ENCODE data around the gene C1QTNF1. TPM values are rescaled to one million over a fixed set of nuclear protein-coding genes. Genes with fewer than 3 reads are reported as not detected.

C1QTNF1 gene
- total RNA-seq, 1 experiment from 2014 or later = 18.6 TPM

DNA sequence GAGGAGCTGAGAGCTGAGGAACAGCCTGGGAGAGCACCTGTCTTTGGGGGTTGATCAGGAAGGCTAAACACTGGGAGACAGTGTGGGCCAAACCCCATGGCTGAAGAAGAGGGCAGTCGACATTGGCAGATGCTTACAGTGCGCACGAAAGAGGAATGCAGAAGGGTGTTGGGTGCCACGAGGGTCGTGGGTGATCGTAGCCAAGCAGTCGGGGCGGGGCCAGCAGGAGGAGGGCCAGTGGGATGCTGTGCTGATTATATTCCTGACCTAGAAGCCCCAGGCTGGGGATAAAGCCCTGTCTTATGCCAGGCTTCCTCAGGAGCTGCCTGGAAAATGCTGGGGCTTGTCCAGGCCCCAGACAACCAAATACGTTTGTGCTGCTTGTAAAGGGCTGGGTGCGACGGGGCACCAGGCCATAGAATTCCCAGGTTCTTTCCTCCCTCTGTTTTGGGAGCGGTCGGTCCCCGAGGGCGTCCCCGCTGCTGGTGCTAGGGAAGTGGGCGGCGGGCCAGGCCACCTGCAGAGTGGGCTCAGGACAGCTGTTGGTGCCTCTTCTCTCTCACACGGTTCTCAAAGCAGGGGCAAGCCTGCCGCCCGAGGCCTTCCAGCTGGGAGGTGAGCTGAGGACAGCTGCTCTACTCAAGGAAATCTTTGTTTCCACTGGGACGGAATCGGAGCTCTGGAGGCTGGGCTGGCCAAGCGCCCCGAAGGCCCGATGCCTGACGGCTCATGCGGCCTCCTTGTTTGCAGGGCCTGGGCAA lies 10.0 kb downstream of the C1QTNF1 start:
- Histone ChIP-seq H3K79me2 (ENCODE audit: low read length) (no peaks in the 10 kb centered on the region), H3K27me3 (ENCODE audit: low read length) (no peaks in the 10 kb centered on the region), H3F3A (ENCODE audit: low read length, unreplicated experiment) (no peaks in the 10 kb centered on the region), H4K20me1 (ENCODE audit: low read length) (no peaks in the 10 kb centered on the region), H3K27ac (ENCODE audit: low read length) (no peak overlapping the region), H3K9me2 (replicated peaks; ENCODE audit: low read length) (no peaks in the 10 kb centered on the region), H3K36me3 (ENCODE audit: low read depth, low read length) (no peaks in the 10 kb centered on the region), H3K4me3 (ENCODE audit: low read length) (no peak overlapping the region), H3K4me2 (ENCODE audit: low read length) (no peak overlapping the region), H2AFZ (ENCODE audit: low read length) (no peak overlapping the region), H3K4me1 (ENCODE audit: insufficient read depth, low read length) (peaks cover 25% of the 10 kb centered on the region), H3K9me3 (ENCODE audit: low read length) (no peaks in the 10 kb centered on the region), H3K9ac (ENCODE audit: low read length) (no peak overlapping the region)
- ATAC-seq (no peak), DNase-seq (no peak)
- CTCF ChIA-PET = no interaction called here
- POLR2A ChIA-PET (ENCODE audit: unreplicated experiment) = no interaction called here
- intact Hi-C loops (cut with micrococcal nuclease) = no loop called here
- TF ChIP-seq EZH2phosphoT487 (IDR thresholded peaks at IDR 0.05; ENCODE audit: borderline replicate concordance, low read length) = no peak
- no peak for TF ChIP-seq EZH2 (IDR thresholded peaks at IDR 0.05; ENCODE audit: low read length, unreplicated experiment)
- TF ChIP-seq, protein P1, sequence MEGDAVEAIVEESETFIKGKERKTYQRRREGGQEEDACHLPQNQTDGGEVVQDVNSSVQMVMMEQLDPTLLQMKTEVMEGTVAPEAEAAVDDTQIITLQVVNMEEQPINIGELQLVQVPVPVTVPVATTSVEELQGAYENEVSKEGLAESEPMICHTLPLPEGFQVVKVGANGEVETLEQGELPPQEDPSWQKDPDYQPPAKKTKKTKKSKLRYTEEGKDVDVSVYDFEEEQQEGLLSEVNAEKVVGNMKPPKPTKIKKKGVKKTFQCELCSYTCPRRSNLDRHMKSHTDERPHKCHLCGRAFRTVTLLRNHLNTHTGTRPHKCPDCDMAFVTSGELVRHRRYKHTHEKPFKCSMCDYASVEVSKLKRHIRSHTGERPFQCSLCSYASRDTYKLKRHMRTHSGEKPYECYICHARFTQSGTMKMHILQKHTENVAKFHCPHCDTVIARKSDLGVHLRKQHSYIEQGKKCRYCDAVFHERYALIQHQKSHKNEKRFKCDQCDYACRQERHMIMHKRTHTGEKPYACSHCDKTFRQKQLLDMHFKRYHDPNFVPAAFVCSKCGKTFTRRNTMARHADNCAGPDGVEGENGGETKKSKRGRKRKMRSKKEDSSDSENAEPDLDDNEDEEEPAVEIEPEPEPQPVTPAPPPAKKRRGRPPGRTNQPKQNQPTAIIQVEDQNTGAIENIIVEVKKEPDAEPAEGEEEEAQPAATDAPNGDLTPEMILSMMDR (conservative IDR thresholded peaks at IDR 0.05; ENCODE audit: low read depth, low read length) = no peak
- no TSS peak for BruUV-seq (replicated peaks)

DNA sequence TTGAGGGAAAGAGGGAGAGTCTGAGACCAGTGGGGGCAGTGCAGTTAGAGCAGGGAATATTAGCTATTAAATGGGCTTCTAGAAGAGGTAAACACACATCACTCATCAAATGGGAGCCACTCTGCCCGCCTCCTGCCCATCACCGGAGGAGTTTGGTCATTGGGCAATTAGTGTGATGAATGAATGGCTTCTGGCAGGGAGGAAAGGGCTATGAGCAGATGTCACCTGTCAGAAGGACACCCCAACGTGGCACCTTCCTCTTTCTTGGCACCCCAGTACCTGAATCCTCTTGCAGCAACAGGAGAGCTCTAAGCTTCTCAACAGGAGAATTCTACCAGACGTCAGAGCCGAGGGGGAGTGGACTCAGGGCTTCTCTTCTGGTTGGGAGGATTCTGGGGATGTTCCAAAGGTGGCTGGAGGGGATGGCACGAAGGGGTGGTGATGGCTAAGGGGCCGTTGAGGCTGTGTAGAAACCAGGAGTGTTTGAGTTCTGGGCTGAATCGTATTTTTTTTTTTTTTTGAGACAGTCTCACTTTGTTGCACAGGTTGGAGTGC lies 11.0 kb downstream of the C1QTNF1 start:
- CTCF ChIA-PET = no interaction called here
- TF ChIP-seq EZH2 (IDR thresholded peaks at IDR 0.05; ENCODE audit: low read length, unreplicated experiment) (no peak), EZH2phosphoT487 (IDR thresholded peaks at IDR 0.05; ENCODE audit: borderline replicate concordance, low read length) (no peak)
- TF ChIP-seq, protein P1 (conservative IDR thresholded peaks at IDR 0.05; ENCODE audit: low read depth, low read length) = no peak
- Histone ChIP-seq H3K4me3 (ENCODE audit: low read length) (no peak overlapping the region), H3K79me2 (ENCODE audit: low read length) (no peaks in the 10 kb centered on the region), H3K27ac (ENCODE audit: low read length) (no peak overlapping the region), H3K9ac (ENCODE audit: low read length) (no peak overlapping the region), H2AFZ (ENCODE audit: low read length) (no peak overlapping the region), H4K20me1 (ENCODE audit: low read length) (no peaks in the 10 kb centered on the region), H3K4me2 (ENCODE audit: low read length) (no peak overlapping the region), H3K9me2 (replicated peaks; ENCODE audit: low read length) (no peaks in the 10 kb centered on the region), H3F3A (ENCODE audit: low read length, unreplicated experiment) (no peaks in the 10 kb centered on the region), H3K4me1 (ENCODE audit: insufficient read depth, low read length) (peaks cover 34% of the 10 kb centered on the region), H3K36me3 (ENCODE audit: low read depth, low read length) (no peaks in the 10 kb centered on the region), H3K9me3 (ENCODE audit: low read length) (no peaks in the 10 kb centered on the region), H3K27me3 (ENCODE audit: low read length) (no peaks in the 10 kb centered on the region)
- DNase-seq (no peak), ATAC-seq (no peak)
- intact Hi-C loops (cut with micrococcal nuclease) = no loop called here
- POLR2A ChIA-PET (ENCODE audit: unreplicated experiment) = no interaction called here
- no TSS peak for BruUV-seq (replicated peaks)

DNA sequence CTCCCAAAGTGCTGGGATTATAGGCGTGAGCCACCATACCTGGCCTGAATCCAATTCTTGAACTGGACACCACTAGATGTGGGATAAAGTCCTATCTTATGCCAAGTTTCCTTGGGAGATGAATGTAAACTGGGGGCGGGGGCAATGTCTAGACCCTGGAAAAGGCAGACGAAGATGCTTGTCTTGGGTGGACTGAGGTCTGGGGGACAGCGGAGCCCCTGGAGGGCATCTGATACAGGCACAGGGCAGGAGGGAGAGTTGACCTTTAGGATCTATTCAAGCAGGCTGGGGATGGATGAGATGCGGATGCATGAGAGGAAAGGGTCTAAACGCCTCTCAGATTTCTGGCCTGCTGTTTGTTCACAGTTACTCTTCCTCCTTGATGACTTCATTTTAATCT lies 11.7 kb downstream of the C1QTNF1 start:
- H3K4me3 ChIP-seq (ENCODE audit: low read length) = no peak overlapping the region
- no peaks in the 10 kb centered on the region for H4K20me1 ChIP-seq (ENCODE audit: low read length)
- H3K9me3 ChIP-seq (ENCODE audit: low read length) = no peaks in the 10 kb centered on the region
- H3K27ac ChIP-seq (ENCODE audit: low read length) = peak overlapping the region; percentile 97; the same call in 1 of the 2 replicates
- no peak overlapping the region for H3K9ac ChIP-seq (ENCODE audit: low read length)
- H2AFZ ChIP-seq (ENCODE audit: low read length) = no peak overlapping the region
- no peaks in the 10 kb centered on the region for H3K27me3 ChIP-seq (ENCODE audit: low read length)
- no TSS peak for BruUV-seq (replicated peaks)
- intact Hi-C loops (cut with micrococcal nuclease) = loop anchor here (1.0 kb wide), 1 partner anchor 9 kb away; no protein-coding TSS in a partner anchor
- H3K9me2 ChIP-seq (replicated peaks; ENCODE audit: low read length) = no peaks in the 10 kb centered on the region
- ATAC-seq (no peak), DNase-seq (no peak)
- ChIA-PET POLR2A (ENCODE audit: unreplicated experiment) (no interaction called here), CTCF (interaction anchor here (1.1 kb wide), 1 partner anchor 9 kb away, joined by 32 read pairs; no protein-coding TSS in a partner anchor)
- H3K36me3 ChIP-seq (ENCODE audit: low read depth, low read length) = no peaks in the 10 kb centered on the region
- H3K4me1 ChIP-seq (ENCODE audit: insufficient read depth, low read length) = peaks cover 39% of the 10 kb centered on the region
- TF ChIP-seq EZH2 (IDR thresholded peaks at IDR 0.05; ENCODE audit: low read length, unreplicated experiment) = no peak
- TF ChIP-seq, protein P1 (conservative IDR thresholded peaks at IDR 0.05; ENCODE audit: low read depth, low read length) = no peak
- no peak for TF ChIP-seq EZH2phosphoT487 (IDR thresholded peaks at IDR 0.05; ENCODE audit: borderline replicate concordance, low read length)
- H3K79me2 ChIP-seq (ENCODE audit: low read length) = no peaks in the 10 kb centered on the region
- H3F3A ChIP-seq (ENCODE audit: low read length, unreplicated experiment) = no peaks in the 10 kb centered on the region
- no peak overlapping the region for H3K4me2 ChIP-seq (ENCODE audit: low read length)

Measured in PC-3 (cell line).